Medulla oblongata (tissue), 1 donor: ENCODE data around the gene WNT2.
A peak's percentile ranks its signal among the peaks of the same experiment; 100 is the strongest.

ENCODE experiments used
- DNase-seq: peaks from one replicate; pipeline ENCODE4 v3.0.0-alpha.2; 2015; ENCODE audit errors: extremely low spot score

Gene WNT2

GRCh38 chr7:117322741-117323304, at the start of gene WNT2:
Gene WNT2 (minus strand): TSS chr7:117323058. CDS start chr7:117322989, 69 bp downstream.
- no peak for DNase-seq

- no peak for DNase-seq
Measured at GRCh38 chr7:117372073-117372472, 49.2 kb upstream of the WNT2 start.

GRCh38 chr7:117364339-117365080, 41.7 kb upstream of the WNT2 start:
- DNase-seq, result no peak

- no peak for DNase-seq
Measured at GRCh38 chr7:117362294-117362888, 39.5 kb upstream of the WNT2 start.

- peak; percentile 83 for DNase-seq
Measured at GRCh38 chr7:117350027-117350426, 27.2 kb upstream of the WNT2 start.

GRCh38 chr7:117349570-117349969, 26.7 kb upstream of the WNT2 start:
- peak; percentile 28 for DNase-seq

- DNase-seq, result no peak
Measured at GRCh38 chr7:117347962-117348672, 25.3 kb upstream of the WNT2 start.

GRCh38 chr7:117347480-117347879, 24.6 kb upstream of the WNT2 start:
- no peak for DNase-seq

GRCh38 chr7:117346161-117346560, 23.3 kb upstream of the WNT2 start:
- DNase-seq, result no peak

GRCh38 chr7:117338020-117338419, 15.2 kb upstream of the WNT2 start:
- DNase-seq, result no peak

- DNase-seq, result no peak
Measured at GRCh38 chr7:117333168-117333567, 10.3 kb upstream of the WNT2 start.

GRCh38 chr7:117332031-117332430, 9.2 kb upstream of the WNT2 start:
- no peak for DNase-seq

- no peak for DNase-seq
Measured at GRCh38 chr7:117325836-117326235, 3.0 kb upstream of the WNT2 start.

GRCh38 chr7:117324960-117325359, 2.1 kb upstream of the WNT2 start:
- DNase-seq, result no peak

- no peak for DNase-seq
Measured at GRCh38 chr7:117323851-117324711, 1.2 kb upstream of the WNT2 start.

- no peak for DNase-seq
Measured at GRCh38 chr7:117323305-117323850, 520 bp upstream of the WNT2 start.

GRCh38 chr7:117320523-117320922, 2.3 kb downstream of the WNT2 start:
- DNase-seq, result no peak

GRCh38 chr7:117319181-117319580, 3.7 kb downstream of the WNT2 start:
- DNase-seq, result no peak

GRCh38 chr7:117313582-117313981, 9.3 kb downstream of the WNT2 start:
- DNase-seq, result no peak

- no peak for DNase-seq
Measured at GRCh38 chr7:117312593-117313580, 10.0 kb downstream of the WNT2 start.
